Measurements from ENCODE around the gene SHISA8.

Gene SHISA8

GRCh38 chr22:41885116-41885515, 29.8 kb downstream of the SHISA8 start:
- Histone ChIP-seq H3K9me3 (ENCODE audit: low read length) (no peaks in the 10 kb centered on the region), H3K27ac (ENCODE audit: low read depth, low read length, poor library complexity, severe bottlenecking) (no peak overlapping the region), H3K4me2 (ENCODE audit: low read length) (no peak overlapping the region), H3K9ac (ENCODE audit: low read length) (no peak overlapping the region), H3K4me1 (ENCODE audit: insufficient read depth, low read length, severe bottlenecking) (peaks cover 19% of the 10 kb centered on the region), H3K27me3 (ENCODE audit: insufficient read depth, low read length) (no peaks in the 10 kb centered on the region), H4K20me1 (ENCODE audit: insufficient read depth, low read length) (no peaks in the 10 kb centered on the region), H3F3A (ENCODE audit: insufficient read depth, low read length) (no peaks in the 10 kb centered on the region), H3K9me2 (ENCODE audit: low read depth, low read length) (no peaks in the 10 kb centered on the region), H3K4me3 (ENCODE audit: low read depth, low read length, poor library complexity, severe bottlenecking) (no peak overlapping the region), H3K36me3 (ENCODE audit: insufficient read depth, low read length) (peaks cover 99% of the 10 kb centered on the region), H2AFZ (ENCODE audit: low read length) (no peak overlapping the region), H3K79me2 (ENCODE audit: insufficient read depth, low read length) (no peaks in the 10 kb centered on the region)
- no peak for TF ChIP-seq EZH2 (IDR thresholded peaks at IDR 0.05; ENCODE audit: borderline replicate concordance, low read length)
- TF ChIP-seq CTCF (IDR thresholded peaks at IDR 0.05; ENCODE audit: low read length) = no peak

- peak overlapping the region; percentile 48 for H3K27ac ChIP-seq (ENCODE audit: low read depth, low read length, poor library complexity, severe bottlenecking)
- TF ChIP-seq CTCF (IDR thresholded peaks at IDR 0.05; ENCODE audit: low read length) (no peak), EZH2 (IDR thresholded peaks at IDR 0.05; ENCODE audit: borderline replicate concordance, low read length) (no peak)
- no peak overlapping the region for H2AFZ ChIP-seq (ENCODE audit: low read length)
- H3K27me3 ChIP-seq (ENCODE audit: insufficient read depth, low read length) = no peaks in the 10 kb centered on the region
- H3K4me1 ChIP-seq (ENCODE audit: insufficient read depth, low read length, severe bottlenecking) = peaks cover 19% of the 10 kb centered on the region
- H3K4me2 ChIP-seq (ENCODE audit: low read length) = no peak overlapping the region
- H3K9me2 ChIP-seq (ENCODE audit: low read depth, low read length) = no peaks in the 10 kb centered on the region
- no peak overlapping the region for H3K9ac ChIP-seq (ENCODE audit: low read length)
- no peaks in the 10 kb centered on the region for H3K79me2 ChIP-seq (ENCODE audit: insufficient read depth, low read length)
- no peaks in the 10 kb centered on the region for H3F3A ChIP-seq (ENCODE audit: insufficient read depth, low read length)
- H3K4me3 ChIP-seq (ENCODE audit: low read depth, low read length, poor library complexity, severe bottlenecking) = no peak overlapping the region
- H3K36me3 ChIP-seq (ENCODE audit: insufficient read depth, low read length) = peaks cover 99% of the 10 kb centered on the region
- H4K20me1 ChIP-seq (ENCODE audit: insufficient read depth, low read length) = no peaks in the 10 kb centered on the region
- H3K9me3 ChIP-seq (ENCODE audit: low read length) = no peaks in the 10 kb centered on the region
These were observed 31.5 kb downstream of the SHISA8 start for GRCh38 chr22:41883400-41883799.

DNA sequence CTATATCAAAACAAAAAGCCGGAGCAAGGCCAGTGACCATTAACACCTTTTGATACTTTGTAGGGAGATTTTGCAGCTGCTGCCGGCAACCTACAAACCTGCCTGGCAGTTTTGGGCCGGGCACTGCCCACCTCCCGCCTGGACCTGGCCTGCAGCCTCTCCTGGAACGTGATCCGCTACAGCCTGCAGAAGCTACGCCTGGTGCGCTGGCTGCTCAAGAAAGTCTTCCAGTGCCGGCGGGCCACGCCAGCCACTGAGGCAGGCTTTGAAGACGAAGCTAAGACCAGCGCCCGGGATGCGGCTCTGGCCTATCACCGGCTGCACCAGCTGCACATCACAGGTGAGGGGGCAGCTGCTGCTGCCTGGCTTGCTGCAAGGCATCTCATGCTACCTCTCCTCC, 34.2 kb downstream of the SHISA8 start:
- Histone ChIP-seq H2AFZ (ENCODE audit: low read length) (no peak overlapping the region), H3K27me3 (ENCODE audit: insufficient read depth, low read length) (no peaks in the 10 kb centered on the region), H3K79me2 (ENCODE audit: insufficient read depth, low read length) (no peaks in the 10 kb centered on the region), H3K4me1 (ENCODE audit: insufficient read depth, low read length, severe bottlenecking) (peaks cover 12% of the 10 kb centered on the region), H3F3A (ENCODE audit: insufficient read depth, low read length) (no peaks in the 10 kb centered on the region), H3K9me3 (ENCODE audit: low read length) (no peaks in the 10 kb centered on the region), H4K20me1 (ENCODE audit: insufficient read depth, low read length) (no peaks in the 10 kb centered on the region), H3K4me2 (ENCODE audit: low read length) (no peak overlapping the region), H3K9ac (ENCODE audit: low read length) (no peak overlapping the region), H3K4me3 (ENCODE audit: low read depth, low read length, poor library complexity, severe bottlenecking) (no peak overlapping the region), H3K27ac (ENCODE audit: low read depth, low read length, poor library complexity, severe bottlenecking) (no peak overlapping the region), H3K9me2 (ENCODE audit: low read depth, low read length) (no peaks in the 10 kb centered on the region), H3K36me3 (ENCODE audit: insufficient read depth, low read length) (peaks cover 100% of the 10 kb centered on the region)
- TF ChIP-seq EZH2 (IDR thresholded peaks at IDR 0.05; ENCODE audit: borderline replicate concordance, low read length) = no peak
- TF ChIP-seq CTCF (IDR thresholded peaks at IDR 0.05; ENCODE audit: low read length) = no peak

Data from OCI-LY1 (cell line).